ENCODE measurements around the gene SULT4A1. TPM values are rescaled to one million over a fixed set of nuclear protein-coding genes. Genes with fewer than 3 reads are reported as not detected.

Gene SULT4A1
- total and polyA plus RNA-seq, 3 donors from 2014 or later = 10.3 to 11.9 (median 11.2) TPM

DNA sequence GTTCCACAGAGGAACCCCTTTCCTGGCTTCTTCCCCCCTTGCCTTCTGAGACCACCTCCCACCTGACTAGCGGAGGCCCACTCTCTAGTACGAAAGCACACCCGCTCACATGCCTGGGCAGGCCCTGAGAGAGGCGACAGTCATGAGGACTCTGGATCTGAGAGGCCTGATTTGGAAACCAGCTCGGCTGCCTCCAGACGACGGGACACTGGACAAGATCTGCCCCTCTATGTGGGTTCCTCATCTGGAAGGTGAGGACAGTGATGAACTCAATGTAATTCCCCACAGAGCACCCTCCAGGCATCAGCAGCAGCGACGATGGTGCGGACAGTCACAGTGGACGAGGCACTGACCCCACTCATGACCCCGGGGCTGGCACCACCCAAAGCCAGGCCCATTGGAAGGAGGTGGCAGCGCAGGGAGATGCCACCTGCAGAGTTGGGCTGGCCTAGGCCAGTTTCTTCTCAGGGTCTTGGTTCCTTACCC is 7.5 kb downstream of the SULT4A1 start:
- WGBS, 2 donors = 94 to 98% methylated on average over 11 to 13 of the region's 13 CpGs
- Histone ChIP-seq H3K9me3 (no peaks in the 10 kb centered on the region), H3K27me3 (no peaks in the 10 kb centered on the region), H3K4me1 (no peaks in the 10 kb centered on the region), H3K27ac (no peak overlapping the region), H3K4me3 (no peak overlapping the region), H3K36me3 (ENCODE audit: low read depth, missing control alignments) (no peaks in the 10 kb centered on the region)
- no peak for DNase-seq
- intact Hi-C loops (cut with DNase I; ENCODE audit: low total_unique reads) = no loop called here
- TF ChIP-seq, protein P1, sequence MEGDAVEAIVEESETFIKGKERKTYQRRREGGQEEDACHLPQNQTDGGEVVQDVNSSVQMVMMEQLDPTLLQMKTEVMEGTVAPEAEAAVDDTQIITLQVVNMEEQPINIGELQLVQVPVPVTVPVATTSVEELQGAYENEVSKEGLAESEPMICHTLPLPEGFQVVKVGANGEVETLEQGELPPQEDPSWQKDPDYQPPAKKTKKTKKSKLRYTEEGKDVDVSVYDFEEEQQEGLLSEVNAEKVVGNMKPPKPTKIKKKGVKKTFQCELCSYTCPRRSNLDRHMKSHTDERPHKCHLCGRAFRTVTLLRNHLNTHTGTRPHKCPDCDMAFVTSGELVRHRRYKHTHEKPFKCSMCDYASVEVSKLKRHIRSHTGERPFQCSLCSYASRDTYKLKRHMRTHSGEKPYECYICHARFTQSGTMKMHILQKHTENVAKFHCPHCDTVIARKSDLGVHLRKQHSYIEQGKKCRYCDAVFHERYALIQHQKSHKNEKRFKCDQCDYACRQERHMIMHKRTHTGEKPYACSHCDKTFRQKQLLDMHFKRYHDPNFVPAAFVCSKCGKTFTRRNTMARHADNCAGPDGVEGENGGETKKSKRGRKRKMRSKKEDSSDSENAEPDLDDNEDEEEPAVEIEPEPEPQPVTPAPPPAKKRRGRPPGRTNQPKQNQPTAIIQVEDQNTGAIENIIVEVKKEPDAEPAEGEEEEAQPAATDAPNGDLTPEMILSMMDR (IDR thresholded peaks at IDR 0.05) = no peak
- no peak for TF ChIP-seq POLR2A (IDR thresholded peaks at IDR 0.05)

DNA sequence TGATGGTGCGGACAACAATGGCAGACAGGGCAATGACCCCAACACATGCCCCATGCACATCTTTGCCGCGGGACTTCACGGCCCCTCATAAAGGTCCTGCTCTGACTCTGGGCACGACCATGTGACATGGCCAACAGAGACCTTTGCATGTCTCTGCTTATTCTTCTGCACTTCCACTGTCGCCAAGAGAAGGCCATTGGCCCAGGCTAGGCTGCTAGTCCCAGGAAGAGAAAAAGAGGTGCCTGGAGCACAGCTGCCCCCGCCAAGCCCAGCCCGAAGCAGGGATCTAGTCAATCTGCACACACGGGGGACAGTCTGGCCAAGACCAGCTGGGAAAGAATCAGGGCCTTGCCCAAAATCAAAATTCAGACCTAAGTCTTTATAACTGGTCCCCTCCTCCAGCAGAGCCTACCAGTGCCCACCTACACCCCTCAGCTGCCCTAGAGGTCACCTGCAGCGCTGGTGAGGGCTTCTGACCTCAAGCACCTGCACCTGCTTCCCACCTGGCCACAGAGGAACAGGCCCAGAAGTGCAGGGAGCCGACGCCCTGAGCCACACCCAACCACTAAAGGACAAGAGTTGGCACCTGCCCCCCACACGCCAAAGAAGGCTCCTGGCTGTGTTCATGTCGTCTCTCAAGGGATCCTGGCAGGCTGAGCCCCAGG is 8.1 kb downstream of the SULT4A1 start:
- TF ChIP-seq POLR2A (IDR thresholded peaks at IDR 0.05) = no peak
- TF ChIP-seq, protein P1 (IDR thresholded peaks at IDR 0.05) = no peak
- H3K4me3 ChIP-seq = no peak overlapping the region
- no peak overlapping the region for H3K27ac ChIP-seq
- H3K36me3 ChIP-seq (ENCODE audit: low read depth, missing control alignments) = no peaks in the 10 kb centered on the region
- 84 to 85% methylated on average over 9 to 14 of the region's 14 CpGs for WGBS, 2 donors
- no peaks in the 10 kb centered on the region for H3K9me3 ChIP-seq
- H3K4me1 ChIP-seq = no peaks in the 10 kb centered on the region
- intact Hi-C loops (cut with DNase I; ENCODE audit: low total_unique reads) = no loop called here
- no peak for DNase-seq
- no peaks in the 10 kb centered on the region for H3K27me3 ChIP-seq

DNA sequence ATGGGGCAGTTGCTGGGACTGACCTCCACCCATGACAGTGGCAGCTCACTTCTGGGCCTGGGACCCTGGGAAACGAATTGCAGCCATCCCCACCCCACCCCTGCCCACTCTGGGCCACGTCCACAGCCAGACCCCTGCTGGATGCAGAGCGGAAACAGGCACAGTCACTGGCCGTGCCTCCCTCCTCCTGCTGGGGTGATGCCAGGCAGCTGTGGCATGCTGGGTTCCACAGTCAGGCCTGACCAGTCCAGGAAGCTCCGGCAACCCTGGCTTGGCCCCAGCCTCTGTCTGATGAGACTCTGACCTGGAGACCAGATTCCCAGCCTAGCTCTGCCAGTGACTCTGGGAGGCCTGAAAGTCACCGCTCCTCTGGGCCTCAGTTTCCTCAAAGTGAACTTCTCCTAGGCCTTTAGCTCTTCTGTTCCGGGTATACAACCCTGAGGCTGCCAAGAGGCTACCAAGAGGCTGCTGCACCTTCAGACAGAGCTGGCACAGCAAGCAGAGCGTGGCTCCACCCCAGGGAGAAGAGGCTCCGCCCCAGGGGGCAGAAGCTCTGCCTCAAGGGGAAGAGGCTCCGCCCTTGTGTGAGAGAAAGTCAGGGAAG is 8.9 kb downstream of the SULT4A1 start:
- TF ChIP-seq, protein P1 (IDR thresholded peaks at IDR 0.05) = no peak
- no peak for TF ChIP-seq POLR2A (IDR thresholded peaks at IDR 0.05)
- Histone ChIP-seq H3K9me3 (no peaks in the 10 kb centered on the region), H3K27me3 (no peaks in the 10 kb centered on the region), H3K27ac (no peak overlapping the region), H3K4me3 (no peak overlapping the region), H3K4me1 (no peaks in the 10 kb centered on the region), H3K36me3 (ENCODE audit: low read depth, missing control alignments) (no peaks in the 10 kb centered on the region)
- intact Hi-C loops (cut with DNase I; ENCODE audit: low total_unique reads) = no loop called here
- 89% methylated on average over 8 to 10 of the region's 10 CpGs for WGBS, 2 donors
- DNase-seq = no peak

DNA sequence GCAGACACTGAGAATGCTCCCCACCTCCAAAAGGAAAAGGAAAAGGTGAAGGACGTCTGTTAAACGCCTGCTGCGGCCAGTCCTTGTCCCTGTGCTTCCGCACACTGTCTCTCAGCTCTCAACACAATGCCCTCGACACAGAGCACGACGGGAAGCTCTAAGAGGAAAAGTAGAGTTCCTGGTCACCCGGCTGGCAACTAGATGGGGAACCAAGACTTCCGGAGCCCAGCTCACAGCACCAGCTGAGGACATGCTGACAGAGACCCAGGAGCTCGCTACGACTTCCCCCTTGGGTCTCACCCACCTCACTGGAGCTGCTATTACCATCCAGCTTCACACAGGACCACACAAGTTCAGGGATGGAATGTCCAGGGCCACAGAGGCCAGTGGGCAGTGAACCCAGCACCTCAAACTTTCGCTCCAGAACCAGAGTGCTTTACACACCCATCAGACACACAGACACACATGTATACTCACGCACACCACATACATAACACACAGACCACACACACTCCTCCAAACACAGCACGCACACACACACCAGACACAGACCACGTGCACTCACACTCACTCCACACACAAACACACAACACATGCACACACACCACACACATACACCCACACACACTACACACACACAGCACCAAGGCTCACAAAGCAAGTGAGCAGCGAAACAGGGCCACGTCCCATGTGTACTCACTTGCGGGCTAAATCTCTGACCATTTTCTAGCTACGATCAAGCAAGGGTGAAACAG is 9.6 kb downstream of the SULT4A1 start:
- no peak for DNase-seq
- TF ChIP-seq POLR2A (IDR thresholded peaks at IDR 0.05) = no peak
- TF ChIP-seq, protein P1 (IDR thresholded peaks at IDR 0.05) = no peak
- Histone ChIP-seq H3K9me3 (no peaks in the 10 kb centered on the region), H3K27me3 (no peaks in the 10 kb centered on the region), H3K4me3 (no peak overlapping the region), H3K4me1 (no peaks in the 10 kb centered on the region), H3K27ac (no peak overlapping the region), H3K36me3 (ENCODE audit: low read depth, missing control alignments) (no peaks in the 10 kb centered on the region)
- intact Hi-C loops (cut with DNase I; ENCODE audit: low total_unique reads) = no loop called here
- WGBS, 2 donors = 76 to 90% methylated on average over 16 to 19 of the region's 19 CpGs

Data from testis (tissue), 3 donors.